ENCODE results near the gene KIAA1671.
"Not testable (repeated sequence)": the region's sequence is repeated elsewhere in the genome, so short reads cannot be mapped to it uniquely, and the experiment has no call there.

The KIAA1671 gene

GRCh38 chr22:25207553-25208157 lies 255.1 kb downstream of the KIAA1671 start:
- DNase-seq = no peak

DNA sequence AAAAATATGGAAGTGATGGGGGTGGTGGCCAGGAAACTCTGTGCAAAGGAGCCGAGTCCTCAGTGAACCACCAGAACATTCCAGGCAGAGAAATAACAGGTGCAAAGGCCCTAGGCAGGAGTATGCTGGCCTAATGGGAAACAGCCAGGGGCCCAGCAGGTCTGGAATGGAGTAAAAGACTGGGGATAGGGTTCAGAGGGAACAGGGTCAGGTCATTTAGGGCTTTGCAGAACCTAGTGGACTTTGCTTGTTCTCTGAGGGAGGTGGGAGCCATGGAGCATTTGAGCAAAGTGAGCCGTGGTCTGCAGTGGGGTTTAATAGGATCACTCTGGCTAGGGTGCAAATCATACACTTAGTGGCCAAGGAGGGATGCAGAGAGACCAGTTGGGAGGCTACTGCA lies 255.8 kb downstream of the KIAA1671 start:
- DNase-seq = no peak

GRCh38 chr22:25208743-25209505 lies 256.4 kb downstream of the KIAA1671 start:
- DNase-seq = no peak

GRCh38 chr22:25210793-25211192 lies 258.3 kb downstream of the KIAA1671 start:
- no peak for DNase-seq

- DNase-seq = no peak
Measured at GRCh38 chr22:25212337-25212736, 259.8 kb downstream of the KIAA1671 start.

DNA sequence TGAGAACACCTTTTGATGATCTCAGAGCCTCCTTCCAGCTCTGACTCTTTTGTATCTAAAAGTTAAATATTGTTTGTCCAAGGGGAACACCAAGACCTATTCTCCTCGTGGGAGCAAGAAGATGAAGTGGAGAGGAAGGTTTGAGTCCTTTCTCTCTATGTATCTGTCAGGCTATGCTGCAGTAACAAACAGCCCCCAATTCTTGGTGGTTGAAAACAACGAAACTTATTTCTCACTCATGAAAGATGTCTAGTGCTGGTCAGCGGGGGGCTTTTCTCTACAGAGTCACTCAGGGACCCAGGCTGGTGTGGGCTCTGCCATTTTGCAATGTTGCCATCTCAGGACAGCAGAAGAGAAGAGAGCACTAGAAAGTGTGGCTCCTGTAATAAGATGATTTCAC lies 260.7 kb downstream of the KIAA1671 start:
- DNase-seq = no peak

- no peak for DNase-seq
Measured at GRCh38 chr22:25216230-25216629, 263.7 kb downstream of the KIAA1671 start.

DNA sequence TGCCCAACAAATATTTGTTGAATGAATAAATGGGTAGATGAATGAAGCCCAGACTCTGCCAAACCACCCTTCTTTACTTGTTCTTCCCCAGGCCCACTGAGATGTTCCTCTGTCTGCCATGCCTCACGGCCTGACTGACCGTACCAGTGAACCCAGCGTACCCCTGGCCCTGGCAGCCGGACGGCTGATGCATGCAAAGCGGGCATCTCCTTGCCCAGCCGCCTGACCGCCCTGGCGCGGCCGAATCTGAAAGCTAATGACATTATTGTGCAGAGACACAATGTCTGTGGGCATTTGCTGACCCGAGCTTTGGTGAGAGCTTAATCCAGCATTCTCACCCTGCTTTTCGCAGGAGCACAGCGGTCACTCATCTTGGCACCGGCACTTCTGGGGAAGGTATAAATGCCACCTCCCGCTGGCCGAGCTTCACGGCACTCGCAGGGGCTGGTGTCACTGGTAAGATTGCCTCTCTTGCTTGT lies 266.7 kb downstream of the KIAA1671 start, which contains the start of gene CRYBB2:
TSS of gene CRYBB2 (plus strand) at position 429 of the 479 bp plus-strand sequence. CDS start 1,791 bp downstream, outside the sequence.
- DNase-seq = no peak

DNA sequence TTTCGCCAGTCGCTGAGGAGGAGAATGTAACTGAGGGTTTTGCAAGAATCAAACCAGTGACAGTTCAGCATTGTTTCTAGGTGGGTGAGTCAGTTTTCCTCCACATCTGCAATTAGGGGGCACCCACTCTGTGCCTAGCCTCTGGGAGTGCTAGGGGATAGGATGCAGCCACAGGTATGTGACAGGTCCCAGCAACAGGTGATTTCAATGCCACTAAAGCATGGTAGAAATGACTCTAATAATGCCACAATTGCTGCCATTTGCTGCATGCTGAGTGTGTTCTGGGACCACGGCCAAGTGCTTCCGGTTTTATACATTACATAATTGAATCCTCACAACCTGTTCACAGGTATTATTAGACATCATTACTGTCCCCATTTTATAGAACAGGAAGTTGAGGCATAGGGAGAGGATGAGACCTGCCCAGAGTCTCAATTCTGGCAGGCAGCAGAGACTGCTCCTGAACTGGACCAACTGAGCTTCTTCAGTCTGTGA lies 267.5 kb downstream of the KIAA1671 start:
- no peak for DNase-seq

- DNase-seq = no peak
Measured at GRCh38 chr22:25221790-25222189, 269.3 kb downstream of the KIAA1671 start.

DNA sequence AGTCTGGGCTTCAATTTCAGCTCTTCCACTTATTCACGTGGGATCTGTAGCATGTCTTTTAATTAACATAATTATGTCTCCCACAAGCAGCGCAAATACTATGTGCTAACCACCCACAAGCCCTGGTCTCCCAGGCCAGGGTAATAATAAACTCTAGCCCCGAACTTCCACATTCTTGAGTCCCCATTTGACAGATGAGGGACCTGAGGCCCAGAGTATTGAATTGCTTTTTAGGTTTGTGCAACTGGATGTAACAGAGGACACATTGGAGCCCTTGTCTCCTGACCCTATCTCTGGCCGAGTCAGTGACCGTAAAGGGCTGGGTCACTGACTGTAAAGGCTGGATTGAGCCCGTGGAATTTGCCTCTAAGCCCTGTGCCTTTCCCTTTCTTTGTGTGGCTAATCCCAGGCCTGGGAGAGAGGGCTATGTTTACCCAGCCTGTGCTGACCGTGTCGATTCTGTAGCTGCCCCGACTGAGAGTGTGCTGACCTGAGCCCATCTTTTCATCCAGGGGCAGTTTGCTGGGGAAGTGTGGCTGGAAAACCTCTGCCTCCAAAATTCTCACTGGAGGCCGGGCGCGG lies 270.8 kb downstream of the KIAA1671 start:
- DNase-seq = no peak

GRCh38 chr22:25228822-25229221 lies 276.3 kb downstream of the KIAA1671 start:
- no peak for DNase-seq

GRCh38 chr22:25230760-25231159 lies 278.2 kb downstream of the KIAA1671 start:
- DNase-seq = not testable (repeated sequence)

GRCh38 chr22:25232301-25232700 lies 279.8 kb downstream of the KIAA1671 start:
- DNase-seq = no peak

- DNase-seq = not testable (repeated sequence)
Measured at GRCh38 chr22:25233706-25234105, 281.2 kb downstream of the KIAA1671 start.

DNA sequence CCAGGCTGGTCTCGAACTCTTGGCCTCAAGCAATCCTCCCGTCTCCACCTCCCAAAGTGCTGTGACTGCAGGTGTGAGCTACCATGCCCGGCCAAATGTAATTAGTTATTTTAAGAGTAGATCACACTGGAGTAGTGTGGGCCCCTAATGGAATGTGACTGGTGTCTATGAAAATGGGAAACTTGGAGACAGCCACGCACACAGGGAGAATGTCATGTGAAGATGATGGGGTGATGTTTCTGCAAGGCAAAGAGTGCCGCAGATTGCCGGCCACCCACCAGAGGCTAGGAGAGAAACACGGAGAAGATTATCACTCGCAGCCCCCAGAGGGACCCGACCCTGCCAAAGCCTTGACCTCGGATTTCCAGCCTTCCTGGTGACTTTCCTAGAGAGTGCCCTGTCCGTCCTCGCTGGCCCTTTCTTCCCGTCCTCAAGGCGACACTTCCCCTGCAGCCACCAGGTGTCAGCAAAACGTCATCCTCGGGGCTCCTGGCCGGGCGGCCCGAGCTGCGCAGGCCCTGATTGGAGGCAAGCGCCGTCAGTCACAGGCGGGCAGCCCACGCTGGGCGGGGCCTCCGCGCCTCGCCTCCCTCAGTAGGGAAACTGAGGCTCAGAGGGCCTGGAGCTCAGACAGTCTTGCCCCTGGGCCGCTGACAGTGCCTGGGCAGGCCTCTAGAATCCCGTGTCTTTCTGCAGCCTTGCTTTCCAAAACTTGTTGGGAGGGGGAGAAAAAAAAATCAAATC lies 283.2 kb downstream of the KIAA1671 start:
- peak in 1 of 2 donors; percentile 44 for DNase-seq

GRCh38 chr22:25236417-25236816 lies 283.9 kb downstream of the KIAA1671 start:
- DNase-seq = no peak

GRCh38 chr22:25237503-25237902 lies 285.0 kb downstream of the KIAA1671 start:
- DNase-seq = no peak

DNA sequence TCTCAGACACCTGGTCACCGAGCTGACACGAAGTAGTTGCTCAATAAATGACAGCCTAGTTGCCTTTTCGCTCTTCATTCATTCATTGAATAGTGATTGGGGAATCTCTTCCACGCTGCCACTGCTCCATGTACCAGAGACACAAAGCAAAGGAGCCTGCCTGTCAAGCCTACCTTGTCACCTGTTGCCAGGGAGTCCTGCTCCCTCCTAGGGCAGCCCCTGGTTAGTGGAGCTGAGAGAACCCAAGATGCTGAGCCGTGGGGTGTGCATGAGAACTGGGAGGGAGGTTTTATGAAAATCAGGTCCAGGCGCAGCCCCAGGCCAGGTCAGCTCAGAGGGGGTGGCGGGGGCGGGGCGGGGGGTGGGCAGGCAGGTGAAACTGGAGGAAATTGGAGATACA lies 285.5 kb downstream of the KIAA1671 start:
- DNase-seq = not testable (repeated sequence)

Measured in bone marrow (tissue), 2 donors.